ENCODE results near the gene SPTBN1.

Gene SPTBN1

GRCh38 chr2:54665436-54665856 lies 209.3 kb downstream of the SPTBN1 start:
- no peak overlapping the region for H3K4me3 ChIP-seq (ENCODE audit: low read length)
- peak; percentile 53 for TF ChIP-seq CTCF (conservative IDR thresholded peaks at IDR 0.05; ENCODE audit: low read length)
- peak; percentile 29 for DNase-seq (ENCODE audit: low read depth)

GRCh38 chr2:54666131-54666633 lies 210.1 kb downstream of the SPTBN1 start:
- TF ChIP-seq CTCF (conservative IDR thresholded peaks at IDR 0.05; ENCODE audit: low read length) = no peak
- H3K4me3 ChIP-seq (ENCODE audit: low read length) = no peak overlapping the region
- DNase-seq (ENCODE audit: low read depth) = peak; percentile 88

DNA sequence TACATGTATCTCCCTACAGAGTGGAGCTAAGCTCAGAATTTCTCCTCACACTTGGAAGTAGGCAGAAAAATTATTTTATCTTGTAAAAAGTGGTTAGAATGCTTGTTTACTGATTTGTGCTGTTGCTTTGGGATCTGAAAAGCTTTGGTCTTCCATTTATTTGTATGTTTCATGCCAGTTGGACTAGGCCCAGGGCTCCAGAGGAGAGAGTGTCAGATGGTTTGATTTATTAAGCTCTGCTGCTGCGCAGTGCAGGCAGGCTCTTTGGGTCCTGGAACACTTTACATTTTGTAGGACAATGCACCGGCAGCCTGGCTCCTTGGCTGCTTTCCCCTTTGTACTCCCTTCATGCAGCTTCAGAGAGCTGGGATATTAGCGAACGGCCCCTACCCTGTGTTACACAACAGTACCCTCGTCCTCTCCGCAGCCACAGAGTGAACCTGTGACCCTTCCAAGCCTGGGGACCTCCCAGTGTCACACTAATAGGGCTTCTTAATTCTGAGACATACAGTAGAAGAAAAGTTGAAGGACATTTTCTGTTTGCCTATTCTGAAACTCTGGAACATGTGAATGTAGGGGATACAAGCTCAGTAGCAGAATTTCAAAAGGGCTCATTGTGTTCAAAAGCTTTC lies 210.6 kb downstream of the SPTBN1 start:
- H3K4me3 ChIP-seq (ENCODE audit: low read length) = no peak overlapping the region
- no peak for TF ChIP-seq CTCF (conservative IDR thresholded peaks at IDR 0.05; ENCODE audit: low read length)

DNA sequence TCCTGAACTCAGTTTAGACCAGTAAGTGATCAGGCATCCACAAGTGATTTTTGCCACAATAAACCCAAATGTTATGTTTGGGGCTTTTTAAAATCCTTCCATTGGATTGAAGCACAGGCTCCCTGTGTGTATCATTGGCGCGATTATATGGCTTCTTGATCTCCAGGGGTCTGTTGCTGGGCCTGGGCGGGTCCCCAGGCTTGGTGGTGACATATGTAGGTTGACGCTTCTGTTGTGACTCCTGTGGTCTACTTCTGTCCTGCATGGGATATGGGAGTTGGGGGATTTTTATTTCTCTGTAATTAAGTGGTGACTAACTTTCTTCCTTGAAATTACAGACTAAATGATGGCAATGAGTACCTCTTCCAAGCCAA lies 211.1 kb downstream of the SPTBN1 start:
- no peak for TF ChIP-seq CTCF (conservative IDR thresholded peaks at IDR 0.05; ENCODE audit: low read length)
- H3K4me3 ChIP-seq (ENCODE audit: low read length) = no peak overlapping the region
- no peak for DNase-seq (ENCODE audit: low read depth)

More for the DNA sequence above, 210.6 kb downstream of the SPTBN1 start:
- no peak for DNase-seq (ENCODE audit: low read depth)

DNA sequence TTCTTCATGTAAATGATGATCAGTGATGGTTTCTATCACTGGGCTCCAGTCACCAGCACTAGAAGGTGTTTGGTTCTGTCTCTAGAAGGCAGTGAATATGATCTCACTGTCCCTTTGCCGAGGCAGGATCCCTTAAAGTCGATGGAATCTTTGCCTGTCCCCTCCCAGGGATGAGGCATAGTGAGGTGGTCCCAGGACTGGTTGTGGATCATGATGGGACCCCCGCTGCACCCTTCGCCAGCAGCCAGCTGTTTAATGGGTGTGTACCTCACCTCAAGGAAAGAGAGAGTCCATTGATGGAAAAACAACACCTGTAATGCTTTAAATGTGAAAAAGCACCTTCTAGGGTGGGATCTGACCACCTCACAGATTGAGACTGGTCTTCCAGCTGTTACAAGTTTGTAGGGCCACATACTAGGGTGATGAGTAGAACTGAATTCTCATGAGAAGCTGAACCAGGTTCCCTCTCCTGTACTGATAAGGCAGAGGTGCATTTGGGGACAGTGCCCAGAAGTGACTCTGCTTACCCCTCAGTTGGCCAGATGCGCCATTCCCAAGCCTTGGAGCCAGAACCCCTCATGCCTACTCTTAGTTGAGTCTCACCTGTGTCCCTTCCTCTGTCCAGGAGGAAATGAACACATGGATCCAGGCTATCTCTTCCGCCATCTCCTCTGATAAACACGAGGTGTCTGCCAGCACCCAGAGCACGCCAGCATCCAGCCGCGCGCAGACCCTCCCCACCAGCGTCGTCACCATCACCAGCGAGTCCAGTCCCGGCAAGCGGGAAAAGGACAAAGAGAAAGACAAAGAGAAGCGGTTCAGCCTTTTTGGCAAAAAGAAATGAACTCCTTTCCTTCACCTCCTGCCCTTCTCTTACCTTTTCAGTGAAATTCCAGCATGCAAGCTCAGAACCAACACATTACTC lies 211.9 kb downstream of the SPTBN1 start:
- DNase-seq (ENCODE audit: low read depth) = no peak
- no peak overlapping the region for H3K4me3 ChIP-seq (ENCODE audit: low read length)
- no peak for TF ChIP-seq CTCF (conservative IDR thresholded peaks at IDR 0.05; ENCODE audit: low read length)

DNA sequence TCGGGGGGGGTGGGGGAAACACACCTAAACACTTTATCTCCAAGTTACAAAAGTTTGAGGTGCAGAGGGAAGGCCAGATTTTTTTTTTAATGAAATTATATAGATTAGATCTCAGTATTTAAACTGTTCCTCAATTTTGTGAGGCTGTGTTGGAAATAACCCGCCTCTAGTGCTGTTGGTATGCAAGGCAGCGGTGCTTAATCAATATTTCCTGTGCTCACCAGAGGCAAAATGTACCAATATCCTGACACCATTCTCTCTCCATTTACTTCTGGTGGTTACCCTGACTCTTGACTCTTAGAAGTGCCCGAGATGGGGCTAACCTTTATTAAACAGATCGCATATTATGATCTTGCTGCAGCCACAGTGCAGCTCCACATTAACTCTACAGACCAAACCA lies 212.6 kb downstream of the SPTBN1 start:
- no peak for DNase-seq (ENCODE audit: low read depth)
- no peak overlapping the region for H3K4me3 ChIP-seq (ENCODE audit: low read length)
- no peak for TF ChIP-seq CTCF (conservative IDR thresholded peaks at IDR 0.05; ENCODE audit: low read length)
